Endothelial cell of umbilical vein (primary cell): ENCODE results near the gene KRT3. TPM values are rescaled to one million over a fixed set of nuclear protein-coding genes. Genes with fewer than 3 reads are reported as not detected.

Experiments used
- BruUV-seq: library from RNA; stranded (reverse); fragments of 400-500 nt; replicated peaks from 2 replicates; lab custom pipeline; 2021; lab: Mats Ljungman, UMichigan
- CTCF ChIA-PET: fragments of 300-600, 350-600 bp; sonication (Branson Sonifier 250); formaldehyde crosslinking; loops from one replicate; lab custom pipeline; 2021; ENCODE audit warnings: antibody characterized with exemption, inconsistent platforms; lab: Charles Lee
- POLR2A ChIA-PET: fragments of 300-600, 350-600 bp; sonication (Branson Sonifier 250); formaldehyde crosslinking; loops from one replicate; lab custom pipeline; 2021; ENCODE audit warnings: antibody characterized with exemption, inconsistent platforms; lab: Charles Lee
- DNase-seq: peaks from one replicate; pipeline ENCODE4 v3.0.0-alpha.2; 2011; ENCODE audit warnings: low read depth, low spot score
- FAIRE-seq: peaks from 2 replicates; lab custom pipeline; 2011; peaks lifted over from hg19 to GRCh38; lab: Jason Lieb, UNC
- H2AFZ ChIP-seq: 2 replicates; pipeline ENCODE4 v1.6.0; 2012; ENCODE audit warnings: low read depth, low read length, control low read depth, inconsistent platforms
- H3K27ac ChIP-seq: 2 replicates; pipeline ENCODE4 v1.5.1; 2011; ENCODE audit warnings: low read depth, mild to moderate bottlenecking, control low read depth, low read length, moderate library complexity; ENCODE audit not compliant: insufficient read depth
- H3K27me3 ChIP-seq, 2 experiments: 2 replicates each; pipeline versions ENCODE4 v1.6.0 to v1.6.1; 2011; ENCODE audit warnings: low read length in 2 of 2, mixed read lengths in 1 of 2; ENCODE audit not compliant: control insufficient read depth in 2 of 2, insufficient read depth in 2 of 2
- H3K36me3 ChIP-seq, 2 experiments: 2 replicates in 1 of 2; 3 replicates in 1 of 2; pipeline ENCODE4 v1.5.1; 2011; ENCODE audit warnings: low read length in 2 of 2, mild to moderate bottlenecking in 1 of 2, moderate library complexity in 1 of 2; ENCODE audit not compliant: control insufficient read depth in 2 of 2, insufficient read depth in 2 of 2; ENCODE audit errors: extremely low read depth in 1 of 2
- H3K4me1 ChIP-seq: 3 replicates; pipeline ENCODE4 v1.5.1; 2011; ENCODE audit warnings: mild to moderate bottlenecking, low read length; ENCODE audit not compliant: control insufficient read depth, insufficient read depth; ENCODE audit errors: extremely low read depth
- H3K4me2 ChIP-seq: 2 replicates; pipeline ENCODE4 v1.6.1; 2011; ENCODE audit warnings: low read length, control low read depth, mixed read lengths; ENCODE audit not compliant: insufficient read depth
- H3K4me3 ChIP-seq, 3 experiments: fragments of 200-600 bp in 1 of 3; sonication (generic), shearing (Covaris generic) in 1 of 3; replicated peaks in 1 of 3; 2 replicates each; pipeline ENCODE4 v1.5.1; 2011 to 2016; ENCODE audit warnings: control low read depth in 3 of 3, low read length in 3 of 3, mild to moderate bottlenecking in 2 of 3, inconsistent platforms in 1 of 3, low read depth in 1 of 3, moderate library complexity in 1 of 3; ENCODE audit not compliant: insufficient read depth in 1 of 3
- H3K79me2 ChIP-seq: 2 replicates; pipeline ENCODE4 v1.6.0; 2012; ENCODE audit warnings: low read length, inconsistent platforms; ENCODE audit not compliant: control insufficient read depth, insufficient read depth
- H3K9ac ChIP-seq: replicated peaks from 2 replicates; pipeline ENCODE3; 2011; ENCODE audit warnings: low read length, control low read depth; ENCODE audit not compliant: insufficient read depth; ENCODE audit errors: extremely low read depth
- H3K9me1 ChIP-seq: replicated peaks from 3 replicates; pipeline ENCODE4 v1.6.0; 2011; ENCODE audit warnings: mild to moderate bottlenecking, low read length; ENCODE audit not compliant: control insufficient read depth, insufficient read depth; ENCODE audit errors: extremely low read depth
- H3K9me3 ChIP-seq: replicated peaks from 2 replicates; pipeline ENCODE4 v1.5.1; 2012; ENCODE audit warnings: low read length, inconsistent platforms; ENCODE audit not compliant: control insufficient read depth, insufficient read depth
- H4K20me1 ChIP-seq: replicated peaks from 2 replicates; pipeline ENCODE3; 2011; ENCODE audit warnings: mild to moderate bottlenecking, low read length; ENCODE audit not compliant: control insufficient read depth, insufficient read depth; ENCODE audit errors: extremely low read depth
- EZH2 ChIP-seq: IDR thresholded peaks from 2 replicates; pipeline ENCODE4 v1.6.1; 2012; ENCODE audit warnings: borderline replicate concordance, low read depth, mild to moderate bottlenecking, moderate library complexity, low read length, inconsistent platforms; ENCODE audit not compliant: severe bottlenecking
- FOS ChIP-seq: IDR thresholded peaks from 2 replicates; pipeline ENCODE4 v1.6.1; 2011; ENCODE audit warnings: mild to moderate bottlenecking, low read length, moderate library complexity, borderline replicate concordance; ENCODE audit not compliant: insufficient read depth
- GATA2 ChIP-seq: IDR thresholded peaks from 2 replicates; pipeline ENCODE4 v1.7.0; 2011; ENCODE audit warnings: low read depth, mild to moderate bottlenecking, moderate library complexity, mixed read lengths, low read length; ENCODE audit not compliant: insufficient read length, insufficient read depth
- JUN ChIP-seq: IDR thresholded peaks from 2 replicates; pipeline ENCODE4 v1.6.1; 2011; ENCODE audit warnings: borderline replicate concordance, low read depth; ENCODE audit not compliant: insufficient read length, insufficient read depth
- MYC ChIP-seq: IDR thresholded peaks from one replicate; pipeline ENCODE4 v1.6.1; 2011; ENCODE audit warnings: mild to moderate bottlenecking, low read depth, low read length
- POLR2A ChIP-seq: IDR thresholded peaks from 2 replicates; pipeline ENCODE4 v1.6.1; 2012; ENCODE audit warnings: low read depth, mild to moderate bottlenecking, control low read depth, low read length
- POLR2AphosphoS5 ChIP-seq: IDR thresholded peaks from 2 replicates; pipeline ENCODE4 v1.6.1; 2012; ENCODE audit warnings: low read depth, mild to moderate bottlenecking, control low read depth, low read length, moderate library complexity; ENCODE audit not compliant: insufficient read depth
- dilution Hi-C: fragments of 300-500 bp; cut with MboI; formaldehyde crosslinking; loops from one replicate; pipeline ENCODE4 v1.15.0; 2019; ENCODE audit warnings: low sequenced_read_pairs; ENCODE audit not compliant: extremely low pct_ligation_motif_present
- intact Hi-C: fragments of 100-400 bp; cut with micrococcal nuclease; formaldehyde crosslinking; loops from one replicate; pipeline ENCODE4 v1.10.0; 2022
- polyA plus RNA-seq, 4 experiments: library from polyadenylated mRNA; depleted of rRNA in 3 of 4; stranded (reverse) in 3 of 4; unstranded in 1 of 4; fragments of >200 nt; gene quantifications; 2 replicates each; pipeline versions ENCODE4 v1.2.1 to v1.2.3, GENCODE V29; 2011 to 2012; ENCODE audit warnings: missing spikeins in 1 of 4
- total RNA-seq: library from RNA; stranded (reverse); gene quantifications from 2 replicates; pipeline ENCODE4 v1.2.3, GENCODE V29; 2021
- TF ChIP-seq, protein P1 (sequence below), 2 donors: IDR thresholded peaks; 1 replicate in 1 of 2; 2 replicates in 1 of 2; pipeline ENCODE4 v1.5.1; 2011; ENCODE audit warnings: low read length in 2 of 2, mild to moderate bottlenecking in 2 of 2, moderate library complexity in 2 of 2, control low read depth in 1 of 2, inconsistent platforms in 1 of 2, low read depth in 1 of 2; ENCODE audit not compliant: insufficient read depth in 1 of 2; ENCODE audit errors: extremely low read depth in 1 of 2
- TF ChIP-seq, protein P2 (sequence below): IDR thresholded peaks from 2 replicates; pipeline ENCODE4 v1.6.1; 2011; ENCODE audit not compliant: insufficient read depth, insufficient read length

Gene KRT3
- total and polyA plus RNA-seq, 2 donors (not counting 3 experiments of a cell fraction or from before 2014, with no cell fraction given): not detected

DNA sequence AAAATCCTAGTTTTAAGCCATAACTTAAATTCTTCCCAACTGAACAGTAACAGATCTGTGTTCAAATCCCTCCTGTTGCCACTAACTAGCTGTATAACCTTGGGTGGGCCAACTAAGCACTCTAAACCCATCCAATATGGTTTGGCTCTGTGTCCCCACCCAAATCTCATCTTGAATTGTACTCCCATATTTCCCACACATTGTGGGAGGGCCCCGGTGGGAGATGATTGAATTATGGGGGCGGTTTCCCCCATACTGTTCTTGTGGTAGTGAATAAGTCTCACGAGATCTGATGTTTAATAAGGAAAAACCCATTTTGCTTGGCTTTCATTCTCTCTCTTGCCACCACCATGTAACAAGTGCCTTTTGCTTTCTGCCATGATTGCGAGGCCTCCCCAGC lies 19.2 kb upstream of the KRT3 start:
- H3K9ac ChIP-seq: no peak overlapping the region
- no peak for FAIRE-seq
- ChIA-PET POLR2A (no interaction called here), CTCF (interaction anchor here (1.5 kb wide), 1 partner anchor 50 kb away, joined by 3 read pairs; no protein-coding TSS in a partner anchor)
- intact Hi-C loops: no loop called here
- H3K27me3 ChIP-seq: peaks cover 0 to 1% of the 10 kb centered on the region in 2 experiments
- no peak overlapping the region for H3K27ac ChIP-seq
- H4K20me1 ChIP-seq: no peaks in the 10 kb centered on the region
- H3K79me2 ChIP-seq: no peaks in the 10 kb centered on the region
- H3K36me3 ChIP-seq: no peaks in the 10 kb centered on the region
- no peaks in the 10 kb centered on the region for H3K4me1 ChIP-seq
- H2AFZ ChIP-seq: no peak overlapping the region
- H3K9me1 ChIP-seq: no peaks in the 10 kb centered on the region
- no peak overlapping the region for H3K4me2 ChIP-seq
- dilution Hi-C loops: no loop called here
- DNase-seq: no peak
- no peak overlapping the region for H3K4me3 ChIP-seq
- H3K9me3 ChIP-seq: no peaks in the 10 kb centered on the region
- no TSS peak for BruUV-seq
- TF ChIP-seq JUN (no peak), EZH2 (no peak), POLR2A (no peak), POLR2AphosphoS5 (no peak), FOS (no peak), MYC (no peak), GATA2 (no peak)
- TF ChIP-seq, protein P1, sequence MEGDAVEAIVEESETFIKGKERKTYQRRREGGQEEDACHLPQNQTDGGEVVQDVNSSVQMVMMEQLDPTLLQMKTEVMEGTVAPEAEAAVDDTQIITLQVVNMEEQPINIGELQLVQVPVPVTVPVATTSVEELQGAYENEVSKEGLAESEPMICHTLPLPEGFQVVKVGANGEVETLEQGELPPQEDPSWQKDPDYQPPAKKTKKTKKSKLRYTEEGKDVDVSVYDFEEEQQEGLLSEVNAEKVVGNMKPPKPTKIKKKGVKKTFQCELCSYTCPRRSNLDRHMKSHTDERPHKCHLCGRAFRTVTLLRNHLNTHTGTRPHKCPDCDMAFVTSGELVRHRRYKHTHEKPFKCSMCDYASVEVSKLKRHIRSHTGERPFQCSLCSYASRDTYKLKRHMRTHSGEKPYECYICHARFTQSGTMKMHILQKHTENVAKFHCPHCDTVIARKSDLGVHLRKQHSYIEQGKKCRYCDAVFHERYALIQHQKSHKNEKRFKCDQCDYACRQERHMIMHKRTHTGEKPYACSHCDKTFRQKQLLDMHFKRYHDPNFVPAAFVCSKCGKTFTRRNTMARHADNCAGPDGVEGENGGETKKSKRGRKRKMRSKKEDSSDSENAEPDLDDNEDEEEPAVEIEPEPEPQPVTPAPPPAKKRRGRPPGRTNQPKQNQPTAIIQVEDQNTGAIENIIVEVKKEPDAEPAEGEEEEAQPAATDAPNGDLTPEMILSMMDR (IDR thresholded peaks at IDR 0.05; ENCODE audit: extremely low read depth in 1 of 2, insufficient read depth in 1 of 2, low read depth in 1 of 2, low read length in 2 of 2): no peak
- TF ChIP-seq, protein P2, sequence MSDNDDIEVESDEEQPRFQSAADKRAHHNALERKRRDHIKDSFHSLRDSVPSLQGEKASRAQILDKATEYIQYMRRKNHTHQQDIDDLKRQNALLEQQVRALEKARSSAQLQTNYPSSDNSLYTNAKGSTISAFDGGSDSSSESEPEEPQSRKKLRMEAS: no peak
